HepG2 (cell line): ENCODE data around the gene MCM3AP. TPM values are rescaled to one million over a fixed set of nuclear protein-coding genes. Genes with fewer than 3 reads are reported as not detected.

Source experiments
- AGO2 ChIP-seq: fragments of 200-400 bp; formaldehyde crosslinking; optimal IDR thresholded peaks from 2 replicates; pipeline ENCODE3; 2017; ENCODE audit warnings: mild to moderate bottlenecking, low read depth, low read length, moderate library complexity
- AHDC1 ChIP-seq: sonication (generic); formaldehyde crosslinking; IDR thresholded peaks from 2 replicates; pipeline ENCODE4 v1.5.1; 2020; ENCODE audit warnings: mild to moderate bottlenecking, missing genetic modification reagents, borderline replicate concordance
- ATF7 ChIP-seq, 2 experiments: fragments of 450-650 bp in 1 of 2; sonication (generic) in 1 of 2; formaldehyde crosslinking in 1 of 2; IDR thresholded peaks; 2 replicates each; pipeline versions ENCODE4 v1.4.0 to v1.6.1; 2016 to 2020; ENCODE audit warnings: antibody characterized with exemption in 1 of 2, mild to moderate bottlenecking in 1 of 2, missing genetic modification reagents in 1 of 2
- GABPB1 ChIP-seq: IDR thresholded peaks from 2 replicates; pipeline ENCODE4 v1.6.1; 2016; ENCODE audit warnings: mild to moderate bottlenecking, missing genetic modification reagents, moderate library complexity, missing compliant biosample characterization
- HMGXB4 ChIP-seq, 2 experiments: sonication (generic) in 1 of 2; formaldehyde crosslinking in 1 of 2; IDR thresholded peaks; 2 replicates each; pipeline versions ENCODE4 v1.4.0 to v1.6.1; 2018 to 2020; ENCODE audit warnings: missing genetic modification reagents in 2 of 2, borderline replicate concordance in 1 of 2, low read depth in 1 of 2, mild to moderate bottlenecking in 1 of 2, missing biosample characterization in 1 of 2
- KLF12 ChIP-seq: sonication (generic); formaldehyde crosslinking; IDR thresholded peaks from 2 replicates; pipeline ENCODE4 v1.4.0; 2020; ENCODE audit warnings: missing genetic modification reagents, borderline replicate concordance
- MTF1 ChIP-seq: sonication (generic); formaldehyde crosslinking; IDR thresholded peaks from 2 replicates; pipeline ENCODE4 v1.5.0; 2020; ENCODE audit warnings: missing genetic modification reagents
- MYPOP ChIP-seq: sonication (generic); formaldehyde crosslinking; IDR thresholded peaks from 2 replicates; pipeline ENCODE4 v1.8.1; 2023; ENCODE audit warnings: mild to moderate bottlenecking, moderate library complexity, missing genetic modification reagents
- NBN ChIP-seq: fragments of 450-650 bp; conservative IDR thresholded peaks from 2 replicates; pipeline ENCODE4 v1.6.1; 2017
- NFE2 ChIP-seq: sonication (generic); formaldehyde crosslinking; IDR thresholded peaks from 2 replicates; pipeline ENCODE4 v1.4.0; 2020; ENCODE audit warnings: missing genetic modification reagents
- NRL ChIP-seq: sonication (generic); formaldehyde crosslinking; IDR thresholded peaks from 2 replicates; pipeline ENCODE4 v1.5.0; 2020; ENCODE audit warnings: missing genetic modification reagents, mild to moderate bottlenecking, moderate library complexity, borderline replicate concordance
- TCF7 ChIP-seq: sonication (generic); IDR thresholded peaks from 2 replicates; pipeline ENCODE4 v1.6.1; 2016; ENCODE audit warnings: antibody characterized with exemption, low read depth
- UBTF ChIP-seq: sonication (generic); formaldehyde crosslinking; IDR thresholded peaks from 2 replicates; pipeline ENCODE4 v1.4.0; 2020; ENCODE audit warnings: mild to moderate bottlenecking, missing genetic modification reagents
- ZBTB42 ChIP-seq: sonication (generic); formaldehyde crosslinking; IDR thresholded peaks from 2 replicates; pipeline ENCODE4 v1.5.0; 2020; ENCODE audit warnings: mild to moderate bottlenecking, missing genetic modification reagents
- ZFX ChIP-seq: sonication (generic); formaldehyde crosslinking; IDR thresholded peaks from 2 replicates; pipeline ENCODE4 v1.4.0; 2020; ENCODE audit warnings: mild to moderate bottlenecking, low read depth, missing genetic modification reagents, moderate library complexity
- ZSCAN20 ChIP-seq: sonication (generic); formaldehyde crosslinking; IDR thresholded peaks from 2 replicates; pipeline ENCODE4 v1.4.0; 2020; ENCODE audit warnings: missing genetic modification reagents, mild to moderate bottlenecking, borderline replicate concordance
- ZSCAN25 ChIP-seq: sonication (generic); formaldehyde crosslinking; IDR thresholded peaks from 2 replicates; pipeline ENCODE4 v1.8.0; 2022; ENCODE audit warnings: mild to moderate bottlenecking, missing genetic modification reagents
- polyA plus RNA-seq, 8 experiments: library from polyadenylated mRNA; depleted of rRNA in 3 of 8; stranded (reverse) in 7 of 8; unstranded in 1 of 8; fragments of >200 nt; fragmentation: Illumina TruSeq in 4 of 8; extraction: Trizol in 4 of 8; gene quantifications; 2 replicates each; pipeline versions ENCODE4 v1.2.1 to v1.2.3, GENCODE V29; 2011 to 2016; ENCODE audit warnings: low read depth in 4 of 8, missing spikeins in 1 of 8, mixed read lengths in 1 of 8; ENCODE audit not compliant: insufficient read depth in 1 of 8
- total RNA-seq, 5 experiments: library from RNA; depleted of rRNA; stranded (reverse); fragments of >200 nt; fragmentation: Illumina TruSeq; extraction: Trizol; gene quantifications; 2 replicates each; pipeline ENCODE4 v1.2.3, GENCODE V29; 2016; ENCODE audit warnings: low read depth in 1 of 5

Gene MCM3AP
- total and polyA plus RNA-seq, 2 of the 13 experiments (the other 11 are each of a cell fraction or from before 2014, with no cell fraction given), result 27.0 to 54.7 TPM

GRCh38 chr21:46325073-46325912, 39.9 kb upstream of the MCM3AP start (continued):
- peak; percentile 71 for TF ChIP-seq AGO2
- no peak for TF ChIP-seq NRL
- no peak for TF ChIP-seq MYPOP
- peak; percentile 1; the same call in 1 of the 2 replicates for TF ChIP-seq GABPB1 (CRISPR knock-in tag)
- no peak for TF ChIP-seq NBN
- TF ChIP-seq AHDC1 (CRISPR knock-in tag), result no peak
- TF ChIP-seq MTF1, result no peak
- TF ChIP-seq KLF12 (CRISPR knock-in tag), result 0 out of 2 replicates have a peak, but pooled peaks have one; percentile 12
- no peak for TF ChIP-seq ATF7 (IDR thresholded peaks at IDR 0.05)
- TF ChIP-seq ATF7 (CRISPR knock-in tag; IDR thresholded peaks at IDR 0.05), result 0 out of 2 replicates have a peak, but pooled peaks have one; percentile 24
- no peak for TF ChIP-seq NFE2 (CRISPR knock-in tag)
- TF ChIP-seq ZSCAN20 (CRISPR knock-in tag), result 0 out of 2 replicates have a peak, but pooled peaks have one; percentile 2
- TF ChIP-seq ZBTB42 (CRISPR knock-in tag), result 0 out of 2 replicates have a peak, but pooled peaks have one; percentile 6
- TF ChIP-seq TCF7, result no peak
- peak; percentile 56; the same call in 1 of the 2 replicates for TF ChIP-seq ZSCAN25
- TF ChIP-seq UBTF (CRISPR knock-in tag), result peak; percentile 71
- peak; percentile 78 for TF ChIP-seq ZFX (CRISPR knock-in tag)
- TF ChIP-seq HMGXB4 (CRISPR knock-in tag; IDR thresholded peaks at IDR 0.05; ENCODE audit: borderline replicate concordance in 1 of 2, low read depth in 1 of 2), result peak in 1 of 2 experiments; percentile 76; a peak in 2 of 4 replicates
